HG02938 (cell line): Measurements from ENCODE around the gene CREM.
"Not testable (repeated sequence)": the region's sequence is repeated elsewhere in the genome, so short reads cannot be mapped to it uniquely, and the experiment has no call there.

Experiments
- ATAC-seq: cut with Tn5 transposase; IDR thresholded peaks from one replicate; pipeline ENCODE4 v1.9.1; 2021; ENCODE audit warnings: mild to moderate bottlenecking, moderate library complexity; ENCODE audit not compliant: unreplicated experiment

The CREM gene

DNA sequence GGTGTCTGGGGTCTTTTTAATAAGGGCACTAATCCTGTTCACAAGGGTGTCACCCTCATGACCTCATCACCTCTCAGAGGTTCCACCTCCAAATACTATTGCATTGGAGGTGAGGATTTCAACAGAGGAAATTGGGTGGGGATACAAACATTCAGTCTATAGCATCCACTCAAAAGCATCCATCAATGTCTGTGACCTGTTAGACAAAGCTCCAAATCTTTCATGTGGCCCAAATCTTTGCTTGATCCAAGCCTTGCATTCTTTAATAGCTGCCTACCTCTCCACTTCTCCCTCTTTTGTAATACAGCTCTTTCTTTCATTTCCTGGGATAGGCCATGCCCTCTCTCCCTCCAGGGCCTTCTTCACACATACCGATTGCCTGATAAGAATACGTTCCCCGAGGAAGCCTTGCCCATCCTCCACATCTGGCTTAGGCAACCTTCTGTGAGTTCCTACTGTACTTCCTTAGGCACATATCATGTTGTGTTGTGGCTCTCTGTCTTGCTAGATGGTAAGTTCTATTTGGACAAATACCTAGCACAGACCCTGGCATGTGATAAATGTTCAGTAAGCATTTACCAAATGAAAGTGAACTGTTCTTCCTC, 66.1 kb downstream of the CREM start:
- no peak for ATAC-seq

DNA sequence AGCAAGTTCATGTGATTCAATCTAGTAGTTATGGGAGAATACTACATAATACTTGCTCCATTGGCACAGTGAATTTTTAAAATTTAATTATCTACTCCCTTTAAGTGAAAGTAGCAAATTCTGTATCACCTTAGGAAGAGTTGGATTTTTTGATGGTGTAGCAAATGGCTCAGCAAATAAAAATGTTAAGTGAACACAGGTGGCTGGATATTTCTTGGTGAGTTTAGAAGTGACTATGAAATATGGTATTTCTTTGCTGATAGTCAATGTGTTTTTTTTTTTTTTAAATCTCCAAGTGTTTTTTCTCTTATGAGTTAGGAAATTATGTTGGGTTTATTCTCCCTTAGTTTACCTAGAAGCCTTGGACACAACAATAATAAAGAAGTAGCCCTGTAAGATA, 67.8 kb downstream of the CREM start:
- ATAC-seq = no peak

DNA sequence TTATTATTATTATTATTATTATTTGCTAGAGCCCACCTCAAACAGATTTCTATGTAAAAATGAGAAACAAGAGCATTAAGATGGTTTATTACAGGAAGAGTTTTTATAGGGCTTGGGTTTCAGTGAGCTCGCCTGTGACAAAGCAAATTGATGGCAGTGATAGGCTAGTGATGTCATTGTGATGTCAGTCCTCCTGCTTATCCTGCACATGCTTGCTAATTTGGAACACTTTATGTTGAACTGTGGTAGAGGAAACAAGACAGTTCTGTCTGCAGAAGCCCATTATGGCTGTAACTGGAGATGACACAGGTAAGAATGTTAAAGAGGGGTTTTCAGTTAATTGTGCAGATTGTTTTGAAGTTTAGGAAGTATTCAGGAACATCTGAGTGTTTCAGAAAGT, 68.3 kb downstream of the CREM start:
- ATAC-seq = no peak

DNA sequence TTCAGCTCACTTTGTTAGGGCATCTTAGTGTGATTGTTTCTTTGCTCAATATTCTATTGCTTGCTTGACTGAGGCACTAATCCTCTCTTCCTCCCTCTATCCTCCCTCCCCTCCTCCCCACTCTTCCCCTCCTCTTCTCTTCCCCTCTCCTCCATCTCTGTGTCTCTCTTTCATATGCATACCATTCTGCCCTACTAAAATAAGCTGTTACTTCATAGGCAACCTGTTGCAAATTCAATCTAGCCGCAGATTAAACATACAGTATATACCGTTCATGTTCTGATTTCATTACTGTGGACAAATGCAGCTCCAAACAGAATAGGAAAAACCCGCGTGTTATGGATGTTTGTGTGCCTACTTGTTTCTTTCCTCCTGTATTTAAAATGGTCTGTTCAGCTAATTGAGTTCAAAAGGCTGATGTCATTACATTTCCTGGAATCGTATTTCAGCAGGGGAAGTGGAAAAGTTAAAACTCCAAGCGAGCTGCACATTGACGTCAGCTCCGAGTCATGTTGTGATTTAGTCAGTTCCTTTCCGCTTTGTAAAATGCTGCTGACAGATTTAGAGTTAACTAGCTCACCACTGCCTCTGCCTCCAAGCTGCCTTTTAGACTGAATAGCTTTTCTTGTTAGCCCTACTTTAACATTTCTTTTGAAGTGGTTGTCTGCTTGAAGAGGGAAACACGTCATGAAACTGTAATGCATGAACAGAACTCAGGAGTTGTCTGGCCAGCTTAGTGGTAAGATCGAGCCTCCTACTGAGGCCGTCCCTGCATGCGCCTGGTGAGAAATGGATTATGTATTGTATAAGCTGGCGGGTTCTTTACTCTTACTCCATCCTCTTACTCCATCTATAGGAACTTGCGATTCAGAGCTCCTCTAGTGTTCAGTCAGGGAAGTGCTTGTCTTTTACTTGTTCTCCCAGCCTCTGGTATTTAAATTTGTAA, 69.0 kb downstream of the CREM start:
- ATAC-seq = peak; percentile 99

DNA sequence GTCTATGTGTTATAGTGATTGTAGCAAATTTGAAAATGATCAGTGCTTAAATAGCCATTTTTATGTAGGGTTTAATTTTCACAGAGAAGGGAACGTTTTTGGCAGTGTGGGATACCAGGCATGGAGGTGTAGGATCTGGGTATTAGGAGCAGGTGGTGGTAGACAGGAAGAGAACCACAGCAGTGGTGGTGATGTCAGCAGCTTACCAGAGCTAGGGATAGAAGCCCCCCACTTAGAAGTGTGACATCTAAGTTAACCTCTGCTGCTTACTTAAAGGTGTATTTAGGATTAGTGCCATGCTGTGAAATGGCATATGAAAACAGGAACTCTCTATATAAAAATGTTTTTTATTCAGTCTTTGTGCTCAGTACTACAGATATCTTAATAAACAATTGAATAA, 73.8 kb downstream of the CREM start:
- no peak for ATAC-seq

DNA sequence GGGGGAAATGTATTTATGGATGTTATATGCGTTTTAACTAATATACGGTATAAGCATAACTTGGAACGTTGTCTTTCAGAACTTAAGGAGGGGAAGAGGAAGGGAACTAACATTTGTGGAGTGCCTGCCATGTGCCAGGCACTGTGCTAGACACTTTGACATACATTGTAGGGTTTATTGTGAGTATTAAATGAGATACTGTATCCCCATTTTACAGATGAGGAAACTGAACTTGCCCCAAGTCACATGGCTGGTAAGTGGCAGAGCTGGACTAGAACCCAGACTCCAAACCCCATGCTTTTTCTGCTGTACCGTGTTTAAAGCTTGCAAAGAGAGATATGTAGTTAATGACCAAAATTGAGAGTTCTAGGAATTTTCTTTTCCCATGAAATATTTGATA, 74.6 kb downstream of the CREM start:
- no peak for ATAC-seq

DNA sequence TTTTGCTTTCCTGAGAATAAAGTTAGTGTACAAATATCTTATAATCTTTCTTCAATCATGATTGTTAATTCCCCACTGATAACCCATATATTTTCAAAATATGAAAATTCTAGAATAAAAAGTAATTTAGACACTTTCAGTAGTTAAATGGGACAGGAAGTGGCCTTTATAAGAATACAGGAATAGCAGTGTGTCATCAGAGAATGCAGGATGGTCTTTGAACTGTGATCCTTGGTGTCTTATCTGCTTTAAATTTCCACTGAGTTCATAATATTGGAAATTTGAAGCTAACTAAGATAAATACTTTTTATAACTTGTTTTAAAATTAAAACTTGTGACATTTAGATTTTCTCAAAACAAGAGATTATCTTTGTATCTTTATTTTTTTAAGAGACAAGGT, 75.4 kb downstream of the CREM start:
- no peak for ATAC-seq

DNA sequence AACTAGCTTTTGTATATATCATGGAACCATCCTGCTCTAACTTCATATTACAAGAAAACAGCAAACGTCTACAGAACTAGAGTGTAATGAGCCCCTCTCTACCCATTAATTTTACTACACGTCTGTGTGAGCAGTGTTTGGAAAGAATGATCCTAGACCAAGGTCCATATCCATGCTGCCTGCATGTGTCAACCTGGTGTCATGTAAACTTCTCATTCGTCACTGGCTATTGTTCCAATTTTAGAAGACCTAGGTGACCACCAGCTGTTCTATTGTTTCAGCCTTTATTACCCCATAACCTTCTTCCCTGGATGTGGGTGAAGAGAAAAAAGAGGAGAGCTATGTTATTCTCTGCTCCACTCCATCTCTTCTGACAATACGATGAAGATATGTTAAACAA, 77.1 kb downstream of the CREM start:
- ATAC-seq = no peak

DNA sequence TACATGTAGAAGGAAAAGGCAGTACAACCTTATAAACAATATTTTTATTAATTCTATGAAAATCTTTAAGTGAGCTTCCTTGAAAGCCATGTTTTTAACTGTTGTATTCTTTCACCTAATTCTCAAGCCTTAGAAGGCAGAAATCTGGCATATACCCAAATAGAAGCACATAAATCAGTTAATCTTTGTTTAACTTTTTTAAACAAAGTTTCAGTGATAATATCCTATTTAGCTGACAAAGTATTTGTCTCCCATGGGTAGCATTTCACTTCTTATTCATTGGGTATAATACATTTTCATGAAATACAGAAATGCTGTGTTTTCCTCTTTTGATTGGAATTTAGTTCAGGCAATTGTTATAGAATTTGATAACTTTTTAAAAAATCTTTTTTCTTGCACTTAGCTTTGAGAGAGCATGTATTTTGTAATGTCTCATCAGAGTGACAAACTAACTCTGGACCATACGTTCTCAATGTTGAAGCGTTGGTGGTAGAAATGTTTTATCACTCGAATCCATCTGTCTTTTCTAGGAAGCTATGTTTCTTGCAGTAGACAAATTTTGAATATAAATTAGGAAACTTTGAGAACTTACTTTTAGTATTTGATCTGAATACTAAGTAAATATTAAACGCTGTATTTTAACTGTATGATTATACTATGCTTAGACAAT, 78.1 kb downstream of the CREM start:
- ATAC-seq = no peak

DNA sequence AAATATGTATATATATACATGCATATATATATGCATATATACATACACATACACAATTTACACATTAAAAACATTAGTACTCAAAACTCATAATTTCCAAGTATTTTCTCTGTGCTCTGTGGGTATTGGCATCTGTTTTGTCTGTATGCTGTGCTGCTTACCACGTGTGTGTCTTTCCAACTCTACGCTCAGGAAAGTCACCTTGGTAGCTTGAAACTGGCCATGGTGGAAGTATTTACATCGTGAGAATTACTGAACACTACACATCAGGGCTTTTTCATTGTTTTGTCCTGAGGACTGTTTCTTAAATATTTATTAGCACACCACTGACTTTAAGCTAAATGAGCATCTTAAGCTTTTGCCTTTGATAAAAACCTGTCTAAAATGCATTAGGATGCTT, 79.6 kb downstream of the CREM start:
- ATAC-seq = no peak

DNA sequence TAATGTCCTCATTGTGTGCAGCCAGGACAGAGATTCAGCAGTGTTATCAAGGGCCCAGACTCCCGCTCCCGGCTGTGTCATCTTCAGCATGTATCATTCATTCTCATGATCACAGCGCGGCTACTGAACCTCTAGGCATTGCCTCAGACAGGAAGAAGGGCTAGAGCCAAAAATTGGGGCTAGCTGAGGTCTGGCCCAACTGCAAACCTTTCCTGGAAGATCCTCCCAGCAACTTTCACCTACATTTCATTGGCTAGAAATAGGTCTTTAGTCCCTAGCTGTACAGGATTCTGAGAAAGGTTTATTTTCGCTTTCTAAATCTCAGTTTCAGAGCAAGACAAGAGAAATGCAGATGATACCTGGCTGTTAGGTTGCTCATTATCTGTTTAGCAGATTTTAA, 81.9 kb downstream of the CREM start:
- ATAC-seq = no peak

DNA sequence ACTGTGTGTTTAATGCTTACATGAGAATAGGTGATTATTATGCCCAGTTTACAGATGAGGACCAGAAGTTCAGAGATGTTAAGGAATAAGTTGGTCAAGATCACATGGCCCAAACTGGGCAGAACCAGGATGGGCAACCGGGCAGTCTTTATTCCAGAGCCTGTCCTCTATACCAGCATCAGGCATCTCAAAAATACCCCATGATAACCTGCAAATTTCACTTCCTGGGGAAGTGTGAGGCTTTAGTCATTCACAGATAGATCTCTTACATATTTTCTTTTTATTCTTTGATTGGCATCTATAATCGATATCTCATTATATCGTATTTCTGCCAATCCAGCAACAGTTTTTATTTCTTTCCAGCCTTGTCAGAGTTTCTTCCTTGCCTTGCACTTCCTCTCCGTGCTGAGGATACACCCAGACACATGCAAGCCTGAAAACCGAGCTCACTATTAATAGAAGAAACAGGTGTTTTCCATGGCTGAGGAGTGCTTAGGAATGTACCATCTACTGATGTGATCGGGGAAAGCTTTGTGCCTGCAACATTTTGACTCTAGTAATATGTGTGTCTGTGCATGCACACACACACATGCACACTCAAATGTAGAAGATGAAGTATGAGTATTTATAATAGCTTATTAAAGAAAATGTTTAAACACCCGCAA, 82.4 kb downstream of the CREM start:
- ATAC-seq = no peak

DNA sequence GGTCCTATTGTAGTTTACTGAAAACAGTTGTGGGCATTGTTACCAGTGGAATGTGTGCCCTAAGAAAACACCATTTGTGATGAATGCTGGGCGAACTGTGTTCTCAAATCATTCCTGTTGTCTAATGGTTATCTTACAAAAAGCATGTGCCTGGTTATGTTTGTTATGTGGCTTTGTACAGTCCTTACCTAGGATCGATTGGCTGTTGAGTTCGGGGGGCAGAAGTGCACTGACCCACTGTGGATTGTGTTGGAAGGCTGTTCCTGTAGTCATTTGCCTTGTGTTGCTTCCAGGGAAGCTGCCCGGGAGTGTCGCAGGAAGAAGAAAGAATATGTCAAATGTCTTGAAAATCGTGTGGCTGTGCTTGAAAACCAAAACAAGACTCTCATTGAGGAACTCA, 84.3 kb downstream of the CREM start:
- no peak for ATAC-seq

DNA sequence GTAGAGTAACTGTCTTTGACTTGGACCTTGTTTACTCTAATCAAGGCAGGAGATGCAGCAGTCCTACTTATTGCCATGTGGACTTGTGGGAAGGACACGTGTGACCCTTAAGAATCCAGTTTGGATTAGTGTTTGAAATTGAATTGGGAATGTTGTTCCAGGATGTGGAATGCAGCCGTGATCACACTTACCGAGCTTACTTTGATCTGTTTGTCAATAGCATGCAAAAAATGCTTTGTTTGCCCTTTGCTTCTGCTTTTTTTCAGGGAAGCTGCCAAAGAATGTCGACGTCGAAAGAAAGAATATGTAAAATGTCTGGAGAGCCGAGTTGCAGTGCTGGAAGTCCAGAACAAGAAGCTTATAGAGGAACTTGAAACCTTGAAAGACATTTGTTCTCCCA, 84.7 kb downstream of the CREM start:
- no peak for ATAC-seq

DNA sequence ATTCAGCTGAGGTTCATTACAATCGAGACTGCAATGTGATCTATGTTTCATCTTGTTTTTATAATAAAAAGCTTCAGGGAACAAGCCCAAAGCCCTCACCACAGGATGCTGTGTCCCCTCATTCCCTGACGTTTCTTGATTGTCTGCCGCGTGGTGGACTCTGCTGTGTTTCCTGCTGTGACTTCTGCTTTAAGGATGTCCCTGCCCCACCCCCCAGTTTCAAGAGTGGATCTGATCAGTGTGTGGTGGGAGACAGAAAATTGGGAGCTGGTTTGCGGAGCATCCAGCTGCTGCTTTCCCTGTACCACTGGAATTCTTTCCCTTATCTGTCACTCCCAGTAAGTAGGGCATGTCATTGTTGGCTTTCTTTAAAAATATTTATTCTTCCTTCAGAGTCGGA, 86.2 kb downstream of the CREM start:
- no peak for ATAC-seq

DNA sequence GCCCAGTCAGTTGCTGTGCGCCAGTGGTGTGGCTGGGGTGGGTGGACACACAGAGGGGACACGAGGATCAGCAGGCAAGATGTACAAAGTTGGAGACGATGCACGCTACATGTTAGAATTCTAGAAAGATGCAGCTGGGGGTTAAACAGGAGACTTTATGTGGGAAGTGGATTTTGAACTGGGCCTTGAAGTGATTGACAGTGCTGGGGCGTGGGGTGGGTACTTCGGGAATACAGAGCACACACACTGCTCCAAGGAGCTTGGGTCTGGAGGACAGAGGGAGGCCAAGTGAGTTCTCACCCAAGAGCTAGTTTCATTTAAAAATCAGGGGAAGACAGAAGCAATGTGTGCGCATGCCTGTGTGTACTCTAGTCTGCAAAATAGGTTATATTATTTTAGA, 87.1 kb downstream of the CREM start:
- no peak for ATAC-seq

DNA sequence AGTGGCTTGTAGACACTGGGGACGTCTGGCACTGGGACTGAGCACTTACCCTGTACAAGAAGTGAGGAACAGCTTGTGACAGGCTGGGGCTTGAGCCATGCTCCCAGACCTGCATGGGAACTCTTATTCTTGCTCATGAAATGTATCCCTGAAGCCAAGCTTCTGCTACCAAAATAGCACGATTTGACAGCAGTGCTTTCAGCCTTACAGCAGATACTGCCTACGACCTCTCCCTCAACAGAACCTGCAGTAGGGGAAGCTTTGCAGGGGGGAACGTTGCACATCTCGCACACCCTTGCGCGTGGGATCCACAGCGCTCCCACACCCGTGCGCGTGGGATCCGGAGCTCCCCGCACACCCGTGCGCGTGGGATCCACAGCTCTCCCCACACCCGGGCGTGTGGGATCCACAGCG, 88.0 kb downstream of the CREM start:
- no peak for ATAC-seq

DNA sequence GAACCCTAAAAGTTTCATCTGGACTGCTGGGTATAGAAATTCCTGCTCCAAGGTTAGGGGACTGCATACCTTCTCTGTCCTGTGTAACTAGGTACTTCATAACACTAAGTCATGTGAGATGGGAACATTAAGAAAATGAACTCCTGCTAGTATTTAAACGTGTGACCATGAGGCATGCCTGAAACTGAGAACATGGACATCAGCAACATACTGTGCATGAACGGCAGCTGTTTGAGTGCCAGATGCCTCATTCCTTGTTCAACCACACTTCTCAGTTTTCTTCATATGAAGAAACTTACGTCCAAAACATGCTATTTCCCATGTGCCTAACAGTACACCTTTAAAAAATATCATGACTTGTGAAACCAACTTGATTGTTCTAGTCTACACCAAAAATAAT, 88.5 kb downstream of the CREM start:
- no peak for ATAC-seq

DNA sequence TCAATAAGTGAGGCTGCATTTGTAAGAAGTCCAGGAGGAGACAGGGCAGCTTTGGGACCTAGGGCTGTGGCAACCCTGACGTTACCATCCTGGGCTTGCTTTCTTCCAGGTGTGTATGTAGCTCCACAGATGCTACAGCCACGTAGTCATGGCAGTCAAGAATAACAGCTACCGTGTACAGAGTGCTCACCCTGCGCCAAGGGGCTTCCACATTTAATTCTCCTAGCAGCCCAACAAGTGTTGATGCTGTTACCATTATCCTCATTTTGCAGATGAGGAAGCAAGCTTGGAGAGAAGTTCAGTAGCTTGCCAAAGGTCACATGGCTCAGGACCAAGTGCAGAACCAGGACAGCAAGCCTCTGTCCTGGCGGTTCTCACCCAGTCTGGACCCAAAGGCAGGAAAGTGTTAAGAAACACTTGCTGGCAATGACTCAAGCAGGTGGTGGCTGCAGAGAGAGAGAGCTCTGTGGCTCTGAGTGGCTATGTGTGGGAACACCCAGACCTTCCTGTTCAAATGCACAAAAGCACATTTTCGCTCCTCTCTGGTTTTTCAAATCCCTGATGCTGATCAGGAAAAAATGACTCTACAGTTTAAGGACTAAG, 89.8 kb downstream of the CREM start:
- ATAC-seq = no peak

DNA sequence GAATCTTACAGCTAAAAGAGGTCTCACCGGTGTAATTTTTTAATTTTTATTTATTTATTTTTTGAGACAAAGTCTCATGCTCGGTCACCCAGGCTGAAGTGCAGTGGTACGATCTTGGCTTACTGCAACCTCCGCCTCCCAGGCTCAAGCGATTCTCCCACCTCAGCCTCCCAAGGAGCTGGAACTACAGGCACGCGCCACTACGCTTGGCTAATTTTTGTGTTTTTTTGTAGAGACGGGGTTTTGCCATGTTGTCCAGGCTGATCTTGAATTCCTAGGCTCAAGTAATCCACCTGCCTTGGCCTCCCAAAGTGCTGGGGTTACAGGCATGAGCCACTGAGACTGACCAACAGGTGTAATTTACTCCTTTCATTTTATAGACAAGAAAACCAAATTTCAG, 90.3 kb downstream of the CREM start:
- not testable (repeated sequence) for ATAC-seq

DNA sequence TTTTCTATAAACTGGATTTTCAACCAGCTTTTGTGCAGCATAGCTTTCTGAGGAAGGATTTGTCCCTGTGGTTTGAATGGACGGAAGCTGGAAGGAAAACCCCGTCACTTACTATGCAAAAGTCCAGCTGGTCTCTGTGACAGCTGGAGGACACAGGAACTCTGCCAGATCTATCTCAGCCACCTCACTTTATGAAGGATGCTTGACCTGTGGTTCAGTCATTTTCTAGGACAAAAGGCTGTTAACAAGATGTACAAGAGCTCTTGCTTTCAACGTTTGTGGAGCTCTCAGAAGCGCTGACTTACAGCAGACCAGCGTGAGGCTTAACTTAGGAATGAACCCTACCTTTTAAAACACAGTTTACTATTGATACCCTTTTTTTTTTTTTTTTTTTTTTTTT, 90.8 kb downstream of the CREM start:
- ATAC-seq = no peak
